Choroid plexus epithelial cell (primary cell): ENCODE results near the gene SCG3.
A peak's percentile ranks its signal among the peaks of the same experiment; 100 is the strongest.
"Not testable (repeated sequence)": the region's sequence is repeated elsewhere in the genome, so short reads cannot be mapped to it uniquely, and the experiment has no call there.

Experiments used
- DNase-seq: peaks from one replicate; pipeline ENCODE4 v3.0.0-alpha.2; 2010; ENCODE audit warnings: low read depth
- H3K4me3 ChIP-seq: 2 replicates; pipeline ENCODE4 v1.5.1; 2011; ENCODE audit warnings: low read depth, mild to moderate bottlenecking, control low read depth, low read length, moderate library complexity
- CTCF ChIP-seq: conservative IDR thresholded peaks from 2 replicates; pipeline ENCODE4 v1.5.1; 2011; ENCODE audit warnings: low read depth, mild to moderate bottlenecking, control low read depth, inconsistent platforms, low read length, moderate library complexity

Gene SCG3

GRCh38 chr15:51681303-51681963, at the start of gene SCG3:
TSS of gene SCG3 (plus strand) at chr15:51681503. CDS start at chr15:51681756, 253 bp downstream.
- no peak within 1 kb of the TSS for H3K4me3 ChIP-seq
- TF ChIP-seq CTCF, result no peak
- peak; percentile 71 for DNase-seq

GRCh38 chr15:51634591-51635198, 46.6 kb upstream of the SCG3 start:
- no peak for TF ChIP-seq CTCF
- H3K4me3 ChIP-seq, result no peak overlapping the region
- no peak for DNase-seq

- DNase-seq, result no peak
- H3K4me3 ChIP-seq, result no peak overlapping the region
- TF ChIP-seq CTCF, result no peak
These were observed 39.7 kb upstream of the SCG3 start for GRCh38 chr15:51641490-51642130.

GRCh38 chr15:51642696-51643095, 38.6 kb upstream of the SCG3 start:
- H3K4me3 ChIP-seq, result no peak overlapping the region
- no peak for TF ChIP-seq CTCF
- no peak for DNase-seq

- DNase-seq, result peak; percentile 31
- TF ChIP-seq CTCF, result no peak
- H3K4me3 ChIP-seq, result no peak overlapping the region
These were observed 34.2 kb upstream of the SCG3 start for GRCh38 chr15:51647128-51647562.

DNA sequence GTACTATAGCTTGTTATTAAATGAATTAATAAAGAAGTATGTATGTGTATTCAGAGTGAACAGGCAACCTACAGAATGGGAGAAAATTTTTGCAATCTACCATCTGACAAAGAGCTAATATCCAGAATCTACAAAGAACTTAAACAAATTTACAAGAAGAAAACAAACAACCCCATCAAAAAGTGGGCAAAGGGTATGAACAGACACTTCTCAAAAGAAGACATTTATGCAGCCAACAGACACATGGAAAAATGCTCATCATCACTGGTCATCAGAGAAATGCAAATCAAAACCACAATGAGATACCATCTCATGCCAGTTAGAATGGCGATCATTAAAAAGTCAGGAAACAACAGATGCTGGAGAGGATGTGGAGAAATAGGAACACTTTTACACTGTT, 33.2 kb upstream of the SCG3 start:
- not testable (repeated sequence) for H3K4me3 ChIP-seq, DNase-seq

GRCh38 chr15:51648643-51649042, 32.7 kb upstream of the SCG3 start:
- not testable (repeated sequence) for H3K4me3 ChIP-seq, DNase-seq
